ENCODE data around the gene ITPA. TPM values are rescaled to one million over a fixed set of nuclear protein-coding genes. Genes with fewer than 3 reads are reported as not detected.

The ITPA gene
- total and polyA plus RNA-seq, 2 donors (not counting 1 experiment from before 2014, with no cell fraction given): 55.5 to 65.6 TPM

DNA sequence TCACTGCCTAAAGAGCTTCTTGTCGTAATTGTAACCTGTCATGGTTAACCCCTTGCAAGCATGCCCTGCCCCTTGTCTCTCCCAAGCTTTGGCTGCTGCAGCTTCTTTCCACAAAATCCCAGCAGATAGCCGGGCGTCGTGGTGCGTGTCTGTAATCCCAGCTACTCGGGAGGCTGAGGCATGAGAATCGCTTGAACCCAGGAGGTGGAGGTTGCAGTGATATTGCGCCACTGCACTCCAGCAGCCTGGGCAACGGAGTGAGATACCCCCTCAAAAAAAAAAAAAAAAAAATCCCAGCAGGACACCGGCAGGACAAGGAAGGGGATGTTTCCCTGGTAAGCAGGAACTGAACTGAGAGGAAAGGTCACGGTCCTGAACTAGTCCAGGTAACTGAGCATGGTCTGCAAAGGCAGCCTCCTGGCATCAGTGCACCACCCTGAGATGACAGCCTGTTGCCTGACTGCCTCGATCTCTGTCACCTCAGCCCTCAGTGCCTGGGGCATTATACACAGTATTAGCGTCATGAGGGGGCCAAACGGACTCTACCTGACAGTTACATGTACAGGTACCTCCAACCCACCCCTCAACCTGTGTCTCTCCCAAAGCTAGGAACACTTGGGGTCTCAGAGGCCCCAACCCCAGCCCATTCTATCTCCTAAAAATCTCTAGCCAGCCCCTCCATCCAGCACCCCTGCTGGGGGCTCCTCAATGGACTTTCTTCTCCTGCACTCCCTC is 37.7 kb upstream of the ITPA start:
- no peak for TF ChIP-seq EZH2 (IDR thresholded peaks at IDR 0.05; ENCODE audit: borderline replicate concordance, insufficient read depth, low read depth, low read length, poor library complexity, severe bottlenecking)
- TF ChIP-seq, protein P1, sequence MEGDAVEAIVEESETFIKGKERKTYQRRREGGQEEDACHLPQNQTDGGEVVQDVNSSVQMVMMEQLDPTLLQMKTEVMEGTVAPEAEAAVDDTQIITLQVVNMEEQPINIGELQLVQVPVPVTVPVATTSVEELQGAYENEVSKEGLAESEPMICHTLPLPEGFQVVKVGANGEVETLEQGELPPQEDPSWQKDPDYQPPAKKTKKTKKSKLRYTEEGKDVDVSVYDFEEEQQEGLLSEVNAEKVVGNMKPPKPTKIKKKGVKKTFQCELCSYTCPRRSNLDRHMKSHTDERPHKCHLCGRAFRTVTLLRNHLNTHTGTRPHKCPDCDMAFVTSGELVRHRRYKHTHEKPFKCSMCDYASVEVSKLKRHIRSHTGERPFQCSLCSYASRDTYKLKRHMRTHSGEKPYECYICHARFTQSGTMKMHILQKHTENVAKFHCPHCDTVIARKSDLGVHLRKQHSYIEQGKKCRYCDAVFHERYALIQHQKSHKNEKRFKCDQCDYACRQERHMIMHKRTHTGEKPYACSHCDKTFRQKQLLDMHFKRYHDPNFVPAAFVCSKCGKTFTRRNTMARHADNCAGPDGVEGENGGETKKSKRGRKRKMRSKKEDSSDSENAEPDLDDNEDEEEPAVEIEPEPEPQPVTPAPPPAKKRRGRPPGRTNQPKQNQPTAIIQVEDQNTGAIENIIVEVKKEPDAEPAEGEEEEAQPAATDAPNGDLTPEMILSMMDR (IDR thresholded peaks at IDR 0.05): no peak
- no peaks in the 10 kb centered on the region for H3K36me3 ChIP-seq (replicated peaks in 1 of 2; ENCODE audit: control extremely low read depth in 1 of 2, control insufficient read depth in 1 of 2, extremely low read depth in 1 of 2, insufficient read depth in 2 of 2, low read length in 1 of 2)
- ChIA-PET CTCF (interaction anchor here (0.6 to 1.6 kb wide), 2 partner anchors 16 to 56 kb away, joined by 4 read pairs; no protein-coding TSS in a partner anchor), POLR2A (no interaction called here)
- ATAC-seq (ENCODE audit: low read depth) (no peak), DNase-seq (no peak)
- H3K4me1 ChIP-seq (ENCODE audit: control insufficient read depth in 2 of 2, insufficient read depth in 2 of 2, low read length in 2 of 2): peaks cover 28 to 33% of the 10 kb centered on the region in 2 donors
- intact Hi-C loops (cut with micrococcal nuclease): loop anchor here (2.0 kb wide), 1 partner anchor 299 kb away; the partner anchor contains the start of gene ATRN
- H3K4me3 ChIP-seq (ENCODE audit: control extremely low read depth in 1 of 5, extremely low read depth in 1 of 5, insufficient read depth in 1 of 5, low read depth in 2 of 5, low read length in 4 of 5): no peak overlapping the region
- 93% methylated on average over 11 of the region's 14 CpGs for WGBS (ENCODE audit: insufficient coverage)
- H3K4me2 ChIP-seq (replicated peaks; ENCODE audit: low read depth, low read length, poor library complexity, severe bottlenecking): no peak overlapping the region
- peak overlapping the region; percentile 26 for H3K27ac Mint-ChIP-seq
- no peak overlapping the region for H3K27ac ChIP-seq (ENCODE audit: low read length in 2 of 2)
- H3K27me3 ChIP-seq (replicated peaks in 1 of 4; ENCODE audit: control extremely low read depth in 1 of 4, control insufficient read depth in 3 of 4, insufficient read depth in 4 of 4, low read length in 3 of 4): peaks cover 0 to 62% (median 38%) of the 10 kb centered on the region in 4 experiments
- no peak overlapping the region for H3K9ac ChIP-seq (ENCODE audit: low read length)
- no peak overlapping the region for H2AFZ ChIP-seq (ENCODE audit: insufficient read depth, low read depth, low read length, poor library complexity, severe bottlenecking)
- peaks cover 20% of the 10 kb centered on the region for H3K4me1 Mint-ChIP-seq
- no peaks in the 10 kb centered on the region for H3K9me3 Mint-ChIP-seq (ENCODE audit: insufficient read depth)
- peaks cover 54% of the 10 kb centered on the region for H3K27me3 Mint-ChIP-seq
- no peaks in the 10 kb centered on the region for H3K79me2 ChIP-seq (ENCODE audit: control insufficient read depth, insufficient read depth, low read length)
- no peaks in the 10 kb centered on the region for H4K20me1 ChIP-seq (ENCODE audit: control insufficient read depth, insufficient read depth, low read length, poor library complexity, severe bottlenecking)
- H3K9me3 ChIP-seq (ENCODE audit: control extremely low read depth in 1 of 3, control insufficient read depth in 2 of 3, insufficient read depth in 1 of 3, low read length in 2 of 3): peaks cover 0 to 14% (median 0%) of the 10 kb centered on the region in 3 donors
- H3K4me3 Mint-ChIP-seq: peak overlapping the region; percentile 89

Measured in B cell (primary cell).